ENCODE data around the gene PLS1. TPM values are rescaled to one million over a fixed set of nuclear protein-coding genes. Genes with fewer than 3 reads are reported as not detected.

PLS1 gene
- total RNA-seq, 1 experiment from 2014 or later = 38.8 TPM

DNA sequence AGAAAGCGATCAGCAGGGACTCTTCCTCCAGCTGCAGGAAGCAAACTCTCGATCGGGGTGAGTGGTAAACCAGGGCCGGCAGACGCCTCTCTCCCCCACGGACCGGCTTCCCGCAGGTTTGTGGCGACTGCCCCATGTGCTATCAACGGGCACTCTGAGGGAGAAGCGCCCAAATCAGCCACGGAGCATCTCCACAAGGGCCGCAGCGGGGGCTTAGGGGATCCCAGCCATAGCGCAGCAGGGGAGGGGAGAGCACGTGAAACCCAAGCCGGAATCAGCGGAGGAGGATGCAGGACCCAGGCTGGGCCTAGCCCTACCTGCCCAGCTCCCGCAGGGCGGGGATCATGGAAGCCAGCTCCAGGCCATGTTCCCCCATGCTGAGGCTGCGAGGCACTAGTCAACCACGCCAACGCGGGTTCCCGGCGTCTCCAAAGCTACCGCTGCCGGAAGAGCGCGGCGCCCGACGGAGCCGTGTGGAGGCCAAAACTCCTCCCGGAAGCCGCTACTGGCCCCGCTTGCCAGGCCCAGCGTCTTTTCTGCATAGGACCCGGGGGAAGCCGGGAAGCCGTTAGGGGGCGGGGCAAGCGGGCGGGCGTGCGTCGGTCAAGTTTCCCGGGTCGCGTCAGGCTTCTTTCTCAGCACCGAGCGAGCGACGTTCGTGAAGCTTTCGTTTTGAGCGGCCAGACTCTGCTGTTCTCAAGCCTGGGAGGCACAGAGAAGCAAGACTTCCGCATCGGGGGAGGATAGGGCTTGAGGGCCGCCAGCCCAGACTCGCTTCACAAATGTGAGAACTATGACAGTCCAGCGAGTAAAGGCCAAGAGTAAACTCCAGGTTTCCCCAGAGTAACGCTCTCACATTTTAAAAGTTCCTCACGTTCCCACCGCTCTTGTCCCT is 17.6 kb upstream of the PLS1 start, which contains the start of gene ATR (continued):
- TF ChIP-seq, protein P1, sequence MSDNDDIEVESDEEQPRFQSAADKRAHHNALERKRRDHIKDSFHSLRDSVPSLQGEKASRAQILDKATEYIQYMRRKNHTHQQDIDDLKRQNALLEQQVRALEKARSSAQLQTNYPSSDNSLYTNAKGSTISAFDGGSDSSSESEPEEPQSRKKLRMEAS (IDR thresholded peaks at IDR 0.05) = peak; percentile 98
- TF ChIP-seq ZFX (IDR thresholded peaks at IDR 0.05) (peak; percentile 85), YY1 (IDR thresholded peaks at IDR 0.05; ENCODE audit: extremely low read depth, insufficient replicate concordance, low read depth, low read length) (peak; percentile 85), SRF (IDR thresholded peaks at IDR 0.05; ENCODE audit: low read depth) (no peak; the same call in 1 of the 2 replicates), RAD21 (IDR thresholded peaks at IDR 0.05; ENCODE audit: low read depth) (no peak; the same call in 1 of the 2 replicates), EZH2 (IDR thresholded peaks at IDR 0.05) (no peak), SIN3A (IDR thresholded peaks at IDR 0.05; ENCODE audit: low read depth) (peak; percentile 99), FOSL1 (IDR thresholded peaks at IDR 0.05; ENCODE audit: low read depth) (peak; percentile 94), POLR2AphosphoS5 (IDR thresholded peaks at IDR 0.05; ENCODE audit: low read depth, low read length) (peak; percentile 90), EZH2phosphoT487 (IDR thresholded peaks at IDR 0.05; ENCODE audit: borderline replicate concordance) (no peak), POLR2A (IDR thresholded peaks at IDR 0.05; ENCODE audit: borderline replicate concordance, extremely low read depth, insufficient read depth, insufficient read length) (peak; percentile 70), ZNF274 (IDR thresholded peaks at IDR 0.05; ENCODE audit: low read depth, low read length) (no peak), CBX3 (IDR thresholded peaks at IDR 0.05; ENCODE audit: low read depth) (peak; percentile 98), ELF1 (IDR thresholded peaks at IDR 0.05; ENCODE audit: borderline replicate concordance, low read depth) (peak; percentile 99)
- TF ChIP-seq, protein P2, sequence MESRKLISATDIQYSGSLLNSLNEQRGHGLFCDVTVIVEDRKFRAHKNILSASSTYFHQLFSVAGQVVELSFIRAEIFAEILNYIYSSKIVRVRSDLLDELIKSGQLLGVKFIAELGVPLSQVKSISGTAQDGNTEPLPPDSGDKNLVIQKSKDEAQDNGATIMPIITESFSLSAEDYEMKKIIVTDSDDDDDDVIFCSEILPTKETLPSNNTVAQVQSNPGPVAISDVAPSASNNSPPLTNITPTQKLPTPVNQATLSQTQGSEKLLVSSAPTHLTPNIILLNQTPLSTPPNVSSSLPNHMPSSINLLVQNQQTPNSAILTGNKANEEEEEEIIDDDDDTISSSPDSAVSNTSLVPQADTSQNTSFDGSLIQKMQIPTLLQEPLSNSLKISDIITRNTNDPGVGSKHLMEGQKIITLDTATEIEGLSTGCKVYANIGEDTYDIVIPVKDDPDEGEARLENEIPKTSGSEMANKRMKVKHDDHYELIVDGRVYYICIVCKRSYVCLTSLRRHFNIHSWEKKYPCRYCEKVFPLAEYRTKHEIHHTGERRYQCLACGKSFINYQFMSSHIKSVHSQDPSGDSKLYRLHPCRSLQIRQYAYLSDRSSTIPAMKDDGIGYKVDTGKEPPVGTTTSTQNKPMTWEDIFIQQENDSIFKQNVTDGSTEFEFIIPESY (IDR thresholded peaks at IDR 0.05; ENCODE audit: extremely low read depth, insufficient replicate concordance, low read length) = peak; percentile 91

Measured in HCT116 (cell line).